Measurements from ENCODE around the gene TAS2R19. TPM values are rescaled to one million over a fixed set of nuclear protein-coding genes. Genes with fewer than 3 reads are reported as not detected.

Gene TAS2R19
- total RNA-seq, 1 experiment from 2014 or later = 2.6 TPM

DNA sequence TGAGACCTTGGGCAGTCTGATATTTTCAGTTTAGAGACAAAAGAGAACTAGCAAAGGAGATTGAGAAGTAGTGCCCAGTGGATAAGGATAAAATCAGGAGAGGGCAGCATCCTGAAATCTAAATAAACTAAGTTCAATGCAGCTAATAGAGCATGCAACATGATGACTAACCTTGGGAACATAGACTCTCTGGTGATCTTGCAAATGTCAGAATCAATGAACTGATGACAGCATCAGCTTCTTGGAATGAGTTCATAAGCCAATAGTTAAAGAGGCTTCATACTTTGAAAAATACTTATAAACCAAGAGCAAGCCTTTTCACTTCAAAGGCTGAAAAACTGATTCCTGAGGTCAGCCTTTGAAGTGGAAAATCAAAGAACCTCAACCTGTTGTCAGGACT lies 8.2 kb downstream of the TAS2R19 start:
- Histone ChIP-seq H3K4me2 (ENCODE audit: insufficient read depth, insufficient read length, low read length) (no peak overlapping the region), H3K27me3 (ENCODE audit: insufficient read depth, low read length) (no peaks in the 10 kb centered on the region), H4K5ac (ENCODE audit: insufficient read length, low read depth, low read length) (no peak overlapping the region), H4K20me1 (ENCODE audit: control insufficient read depth, insufficient read depth, insufficient read length) (no peaks in the 10 kb centered on the region), H2AK5ac (ENCODE audit: insufficient read length, low read length) (no peak overlapping the region), H3K23ac (ENCODE audit: insufficient read length, low read depth, low read length) (no peak overlapping the region), H3K79me2 (ENCODE audit: insufficient read depth, low read length) (no peaks in the 10 kb centered on the region), H2BK5ac (ENCODE audit: insufficient read length, low read length) (no peak overlapping the region), H3K14ac (ENCODE audit: insufficient read depth, low read length) (no peak overlapping the region), H3K56ac (ENCODE audit: insufficient read length, low read depth, low read length) (no peak overlapping the region), H2BK20ac (ENCODE audit: low read depth, low read length, poor library complexity, severe bottlenecking) (no peak overlapping the region), H2AFZ (ENCODE audit: low read length) (no peak overlapping the region), H3K27ac (ENCODE audit: insufficient read length, low read depth, low read length) (no peak overlapping the region), H3K9me3 (ENCODE audit: control insufficient read depth, low read depth, low read length) (no peaks in the 10 kb centered on the region), H3K18ac (ENCODE audit: insufficient read length, low read depth, low read length) (no peak overlapping the region), H2BK15ac (ENCODE audit: low read depth, low read length) (no peak overlapping the region), H2BK120ac (ENCODE audit: low read depth, low read length, poor library complexity, severe bottlenecking) (no peak overlapping the region), H3K4ac (ENCODE audit: low read depth, low read length) (no peak overlapping the region), H3K9ac (ENCODE audit: extremely low read depth, insufficient read length, low read length) (no peak overlapping the region), H3K23me2 (ENCODE audit: insufficient read length, low read depth, low read length, poor library complexity, severe bottlenecking) (no peaks in the 10 kb centered on the region), H4K91ac (ENCODE audit: insufficient read length, low read depth, low read length) (no peak overlapping the region), H3T11ph (ENCODE audit: low read length) (no peak overlapping the region), H3K79me1 (ENCODE audit: insufficient read depth, low read depth, low read length, poor library complexity, severe bottlenecking) (no peaks in the 10 kb centered on the region), H2BK12ac (ENCODE audit: insufficient read length, low read depth, low read length) (no peak overlapping the region), H3K4me1 (ENCODE audit: insufficient read depth, low read length) (no peaks in the 10 kb centered on the region), H4K8ac (replicated peaks; ENCODE audit: insufficient read length, low read depth, low read length) (no peak overlapping the region)
- H3K4me3 Mint-ChIP-seq = no peak overlapping the region
- no peak overlapping the region for H3K27ac Mint-ChIP-seq
- no peaks in the 10 kb centered on the region for H3K27me3 Mint-ChIP-seq (ENCODE audit: low read depth)
- 0 out of 4 replicates have a peak, but pooled peaks cover 0 to 2% of the 10 kb centered on the region in 2 experiments for H3K4me1 Mint-ChIP-seq
- TF ChIP-seq, protein P1, sequence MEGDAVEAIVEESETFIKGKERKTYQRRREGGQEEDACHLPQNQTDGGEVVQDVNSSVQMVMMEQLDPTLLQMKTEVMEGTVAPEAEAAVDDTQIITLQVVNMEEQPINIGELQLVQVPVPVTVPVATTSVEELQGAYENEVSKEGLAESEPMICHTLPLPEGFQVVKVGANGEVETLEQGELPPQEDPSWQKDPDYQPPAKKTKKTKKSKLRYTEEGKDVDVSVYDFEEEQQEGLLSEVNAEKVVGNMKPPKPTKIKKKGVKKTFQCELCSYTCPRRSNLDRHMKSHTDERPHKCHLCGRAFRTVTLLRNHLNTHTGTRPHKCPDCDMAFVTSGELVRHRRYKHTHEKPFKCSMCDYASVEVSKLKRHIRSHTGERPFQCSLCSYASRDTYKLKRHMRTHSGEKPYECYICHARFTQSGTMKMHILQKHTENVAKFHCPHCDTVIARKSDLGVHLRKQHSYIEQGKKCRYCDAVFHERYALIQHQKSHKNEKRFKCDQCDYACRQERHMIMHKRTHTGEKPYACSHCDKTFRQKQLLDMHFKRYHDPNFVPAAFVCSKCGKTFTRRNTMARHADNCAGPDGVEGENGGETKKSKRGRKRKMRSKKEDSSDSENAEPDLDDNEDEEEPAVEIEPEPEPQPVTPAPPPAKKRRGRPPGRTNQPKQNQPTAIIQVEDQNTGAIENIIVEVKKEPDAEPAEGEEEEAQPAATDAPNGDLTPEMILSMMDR (conservative IDR thresholded peaks at IDR 0.05) = no peak
- H3K9me3 Mint-ChIP-seq = no peaks in the 10 kb centered on the region
- no peaks in the 10 kb centered on the region; a peak in 2 of 7 replicates for H3K36me3 Mint-ChIP-seq (ENCODE audit: insufficient read depth in 1 of 3, low read depth in 3 of 3)
- no peak for DNase-seq
